A673 (cell line): Measurements from ENCODE around the gene TCF7L2. TPM values are rescaled to one million over a fixed set of nuclear protein-coding genes. Genes with fewer than 3 reads are reported as not detected.

Experiments used
- BruUV-seq: library from RNA; stranded (reverse); fragments of 400-500 nt; replicated peaks from 2 replicates; lab custom pipeline; 2021; lab: Mats Ljungman, UMichigan
- CTCF ChIA-PET: fragments of 300-600 bp; sonication (Branson Sonifier 250); formaldehyde crosslinking; loops from one replicate; lab custom pipeline; 2022; ENCODE audit warnings: antibody characterized with exemption; lab: Charles Lee
- POLR2A ChIA-PET: fragments of 300-600 bp; sonication (Branson Sonifier 250); formaldehyde crosslinking; loops from one replicate; lab custom pipeline; 2022; ENCODE audit warnings: antibody characterized with exemption; ENCODE audit not compliant: low non-redundant PET; lab: Charles Lee
- DNase-seq: peaks from one replicate; pipeline ENCODE4 v3.0.0-alpha.2; 2015; ENCODE audit warnings: low spot score
- H3K27ac ChIP-seq: fragments of 200-600 bp; sonication (generic); 2 replicates; pipeline ENCODE4 v1.5.1; 2016; ENCODE audit warnings: mixed run types, low read depth, mild to moderate bottlenecking, mixed read lengths, antibody characterized with exemption, low read length; ENCODE audit not compliant: poor library complexity, severe bottlenecking
- H3K27me3 ChIP-seq: fragments of 200-600 bp; sonication (generic); replicated peaks from 2 replicates; pipeline ENCODE4 v1.6.1; 2017; ENCODE audit warnings: mixed run types, low read depth, mild to moderate bottlenecking, mixed read lengths, antibody characterized with exemption, low read length; ENCODE audit not compliant: insufficient read depth, poor library complexity
- H3K36me3 ChIP-seq: fragments of 200-600 bp; sonication (generic); 2 replicates; pipeline ENCODE4 v1.6.1; 2016; ENCODE audit warnings: mixed run types, mild to moderate bottlenecking, mixed read lengths, antibody characterized with exemption, low read length; ENCODE audit not compliant: insufficient read depth, poor library complexity, severe bottlenecking
- H3K4me1 ChIP-seq: fragments of 200-600 bp; sonication (generic); 2 replicates; pipeline ENCODE4 v1.6.1; 2017; ENCODE audit warnings: mixed run types, mild to moderate bottlenecking, mixed read lengths, antibody characterized with exemption, low read length; ENCODE audit not compliant: insufficient read depth, poor library complexity, severe bottlenecking
- H3K4me3 ChIP-seq: fragments of 200-600 bp; sonication (generic); 2 replicates; pipeline ENCODE4 v1.5.1; 2016; ENCODE audit warnings: low read depth, mixed run types, mild to moderate bottlenecking, mixed read lengths, low read length; ENCODE audit not compliant: poor library complexity, severe bottlenecking
- H3K9me3 ChIP-seq: fragments of 200-600 bp; sonication (generic); 2 replicates; pipeline ENCODE4 v1.6.1; 2016; ENCODE audit warnings: mixed run types, low read depth, mild to moderate bottlenecking, mixed read lengths, antibody characterized with exemption, low read length; ENCODE audit not compliant: poor library complexity, severe bottlenecking
- EZH2 ChIP-seq: fragments of 200-600 bp; sonication (generic); IDR thresholded peaks from 2 replicates; pipeline ENCODE4 v1.6.1; 2017; ENCODE audit warnings: borderline replicate concordance, low read depth, mild to moderate bottlenecking, mixed read lengths, antibody characterized with exemption, low read length; ENCODE audit not compliant: poor library complexity, severe bottlenecking
- intact Hi-C: fragments of 100-400 bp; cut with micrococcal nuclease; formaldehyde crosslinking; loops from one replicate; pipeline ENCODE4 v1.10.0; 2022; ENCODE audit not compliant: unreplicated experiment
- total RNA-seq: library from RNA; stranded (reverse); gene quantifications from 2 replicates; pipeline ENCODE4 v1.2.3, GENCODE V29; 2021
- TF ChIP-seq, protein P1 (sequence below): fragments of 300-800, 200-600 bp; sonication (generic); conservative IDR thresholded peaks from 2 replicates; pipeline ENCODE4 v1.5.1; 2017; ENCODE audit warnings: low read depth, mild to moderate bottlenecking, antibody characterized with exemption, low read length, moderate library complexity, mixed read lengths

Gene TCF7L2
- total RNA-seq, 1 experiment from 2014 or later, result 16.8 TPM

DNA sequence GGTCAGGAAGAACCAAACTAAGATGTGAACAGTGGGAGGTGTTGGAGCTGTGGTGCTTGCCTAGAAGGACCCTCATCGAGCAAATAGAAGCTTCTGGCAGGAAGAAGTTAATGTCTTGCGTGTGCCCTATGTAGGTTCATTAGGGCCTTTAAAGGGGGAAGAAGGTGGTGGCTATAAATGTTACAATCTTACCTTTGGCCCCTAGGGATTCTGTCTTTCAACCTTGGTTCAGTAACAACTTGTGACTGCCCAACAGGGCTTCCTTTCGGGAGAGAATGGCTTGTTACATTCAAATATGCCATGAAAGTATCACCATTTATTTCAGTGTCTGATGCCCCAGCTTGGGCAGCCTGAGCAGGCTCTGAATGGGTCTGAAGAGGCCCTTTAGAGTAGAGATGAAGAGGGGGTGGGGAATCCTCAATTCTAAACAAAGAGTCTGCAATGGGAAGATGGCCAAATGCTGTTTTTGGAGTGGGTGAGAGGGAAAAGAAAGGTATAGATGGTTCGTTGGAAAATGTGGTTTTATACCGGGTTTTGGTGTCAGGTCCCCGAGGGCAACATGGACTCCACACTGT is 108.0 kb downstream of the TCF7L2 start:
- no TSS peak for BruUV-seq
- Histone ChIP-seq H3K27ac (peak overlapping the region; percentile 92), H3K4me1 (peaks cover 88% of the 10 kb centered on the region), H3K4me3 (peak overlapping the region; percentile 20), H3K9me3 (no peaks in the 10 kb centered on the region), H3K36me3 (no peaks in the 10 kb centered on the region), H3K27me3 (no peaks in the 10 kb centered on the region)
- peak; percentile 68 for DNase-seq
- CTCF ChIA-PET, result no interaction called here
- TF ChIP-seq, protein P1, sequence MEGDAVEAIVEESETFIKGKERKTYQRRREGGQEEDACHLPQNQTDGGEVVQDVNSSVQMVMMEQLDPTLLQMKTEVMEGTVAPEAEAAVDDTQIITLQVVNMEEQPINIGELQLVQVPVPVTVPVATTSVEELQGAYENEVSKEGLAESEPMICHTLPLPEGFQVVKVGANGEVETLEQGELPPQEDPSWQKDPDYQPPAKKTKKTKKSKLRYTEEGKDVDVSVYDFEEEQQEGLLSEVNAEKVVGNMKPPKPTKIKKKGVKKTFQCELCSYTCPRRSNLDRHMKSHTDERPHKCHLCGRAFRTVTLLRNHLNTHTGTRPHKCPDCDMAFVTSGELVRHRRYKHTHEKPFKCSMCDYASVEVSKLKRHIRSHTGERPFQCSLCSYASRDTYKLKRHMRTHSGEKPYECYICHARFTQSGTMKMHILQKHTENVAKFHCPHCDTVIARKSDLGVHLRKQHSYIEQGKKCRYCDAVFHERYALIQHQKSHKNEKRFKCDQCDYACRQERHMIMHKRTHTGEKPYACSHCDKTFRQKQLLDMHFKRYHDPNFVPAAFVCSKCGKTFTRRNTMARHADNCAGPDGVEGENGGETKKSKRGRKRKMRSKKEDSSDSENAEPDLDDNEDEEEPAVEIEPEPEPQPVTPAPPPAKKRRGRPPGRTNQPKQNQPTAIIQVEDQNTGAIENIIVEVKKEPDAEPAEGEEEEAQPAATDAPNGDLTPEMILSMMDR, result no peak
- no peak for TF ChIP-seq EZH2
- intact Hi-C loops, result loop anchor here (2.0 kb wide), 1 partner anchor 105 kb away; no protein-coding TSS in a partner anchor
- POLR2A ChIA-PET, result no interaction called here

DNA sequence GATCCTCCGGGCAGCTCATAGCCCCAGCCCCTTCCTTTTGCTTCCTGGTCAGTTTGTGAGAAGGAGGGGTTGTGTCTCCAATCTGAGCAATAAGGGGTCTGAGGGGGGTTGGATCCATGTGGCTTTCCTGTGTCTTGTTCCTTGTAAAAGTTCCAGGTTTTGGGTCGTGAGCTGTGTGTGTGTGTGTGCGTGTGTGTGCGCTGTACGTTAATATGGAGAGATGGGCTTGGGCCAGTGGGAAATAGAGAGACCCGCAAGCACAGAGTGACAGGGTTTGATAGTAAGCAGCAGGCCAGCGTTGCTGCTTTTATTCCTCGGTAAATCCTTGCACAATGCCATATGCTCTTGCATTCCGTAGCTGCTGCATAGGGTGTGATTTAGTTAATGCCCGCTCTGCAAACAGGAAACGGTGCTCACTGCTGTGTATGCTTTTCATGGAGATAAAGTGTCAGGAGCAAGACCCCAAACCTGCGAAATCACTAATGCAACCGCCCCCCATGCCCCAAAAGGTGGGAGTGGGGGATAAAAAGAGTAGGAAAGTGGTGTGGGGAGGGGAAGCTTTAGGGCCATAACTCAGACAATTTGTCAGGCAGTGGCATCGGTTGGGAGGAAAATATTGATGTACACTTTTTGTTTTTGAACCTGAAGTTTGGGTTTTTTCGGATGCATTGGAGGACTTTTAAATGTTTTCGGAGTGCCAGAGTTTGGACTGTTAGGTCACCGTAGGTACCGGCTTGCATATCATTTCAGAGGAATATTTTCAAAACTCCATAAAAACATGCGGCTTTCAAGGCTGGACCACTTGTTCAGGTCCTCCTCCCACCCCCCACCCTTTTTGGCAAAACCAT is 108.7 kb downstream of the TCF7L2 start:
- no TSS peak for BruUV-seq
- Histone ChIP-seq H3K4me1 (peaks cover 88% of the 10 kb centered on the region), H3K36me3 (no peaks in the 10 kb centered on the region), H3K4me3 (peak overlapping the region; percentile 20), H3K27me3 (no peaks in the 10 kb centered on the region), H3K9me3 (no peaks in the 10 kb centered on the region), H3K27ac (peak overlapping the region; percentile 92)
- intact Hi-C loops, result loop anchor here (2.0 kb wide), 1 partner anchor 106 kb away; no protein-coding TSS in a partner anchor
- peak; percentile 85 for DNase-seq
- TF ChIP-seq EZH2, result no peak
- TF ChIP-seq, protein P1, result no peak
- POLR2A ChIA-PET, result interaction anchor here (0.5 to 0.7 kb wide), 2 partner anchors 108 to 110 kb away, joined by 3 to 10 read pairs; partner anchors contain the start of gene TCF7L2
- CTCF ChIA-PET, result no interaction called here

DNA sequence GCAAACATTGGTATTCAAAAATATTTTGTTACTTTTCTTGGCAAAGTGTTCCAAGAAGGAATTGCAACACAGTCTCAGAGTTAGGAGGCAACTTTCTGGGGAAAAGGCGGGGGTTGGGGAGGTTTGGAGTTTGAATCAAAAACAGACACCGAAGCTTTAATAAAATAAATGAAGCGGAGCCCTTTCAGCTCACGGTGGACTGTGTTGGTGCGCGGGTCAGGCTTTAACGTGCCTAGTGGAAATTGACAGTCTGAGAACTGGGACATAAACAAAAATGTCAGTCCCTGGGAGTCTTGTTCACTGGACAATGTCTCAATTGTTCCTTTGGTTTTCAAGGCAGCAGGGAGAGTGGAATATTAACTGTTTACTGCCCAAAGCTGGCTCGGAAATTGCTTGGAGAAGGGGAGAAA is 109.3 kb downstream of the TCF7L2 start:
- Histone ChIP-seq H3K36me3 (no peaks in the 10 kb centered on the region), H3K4me3 (peak overlapping the region; percentile 20), H3K27me3 (no peaks in the 10 kb centered on the region), H3K9me3 (no peaks in the 10 kb centered on the region), H3K4me1 (peaks cover 81% of the 10 kb centered on the region), H3K27ac (peak overlapping the region; percentile 92)
- POLR2A ChIA-PET, result interaction anchor here (0.5 to 0.7 kb wide), 3 partner anchors 101 to 110 kb away, joined by 3 to 10 read pairs (median 4); partner anchors contain the start of gene TCF7L2
- CTCF ChIA-PET, result no interaction called here
- no TSS peak for BruUV-seq
- TF ChIP-seq, protein P1, result no peak
- TF ChIP-seq EZH2, result no peak
- peak; percentile 58 for DNase-seq
- intact Hi-C loops, result loop anchor here (2.0 kb wide), 1 partner anchor 107 kb away; no protein-coding TSS in a partner anchor
